ENCODE results near the gene LPAR5. TPM values are rescaled to one million over a fixed set of nuclear protein-coding genes. Genes with fewer than 3 reads are reported as not detected.

The LPAR5 gene
- total RNA-seq, 1 experiment from 2014 or later: 0.20 TPM

GRCh38 chr12:6605421-6606330 lies 30.1 kb downstream of the LPAR5 start:
- Mint-ChIP-seq H3K9me3 (ENCODE audit: unreplicated experiment) (no peaks in the 10 kb centered on the region), H3K4me1 (ENCODE audit: low read depth, unreplicated experiment) (peaks cover 21% of the 10 kb centered on the region), H3K27me3 (ENCODE audit: insufficient read depth, unreplicated experiment) (no peaks in the 10 kb centered on the region), H3K4me3 (ENCODE audit: unreplicated experiment) (no peak overlapping the region), H3K27ac (ENCODE audit: unreplicated experiment) (peak overlapping the region; percentile 50), H3K36me3 (ENCODE audit: insufficient read depth, unreplicated experiment) (peaks cover 51% of the 10 kb centered on the region)
- TSS peak; percentile 42 for BruUV-seq (replicated peaks)
- H3K4me1 ChIP-seq: peaks cover 30% of the 10 kb centered on the region
- H3K4me3 ChIP-seq (ENCODE audit: low read depth, low read length): peak overlapping the region; percentile 86
- POLR2A ChIA-PET: interaction anchor here (0.7 to 1.4 kb wide), 4 partner anchors 72 to 247 kb away, joined by 3 to 24 read pairs (median 3); partner anchors contain the start of genes GAPDH, MRPL51 and USP5
- H3K27me3 ChIP-seq (replicated peaks; ENCODE audit: control insufficient read depth, insufficient read depth, low read length): no peaks in the 10 kb centered on the region
- H3K9me3 ChIP-seq: no peaks in the 10 kb centered on the region
- peak in 1 of 2 experiments; percentile 25 for DNase-seq
- intact Hi-C loops (cut with micrococcal nuclease; ENCODE audit: unreplicated experiment): loop anchor here (5.0 kb wide), 1 partner anchor 38 kb away; the partner anchor contains the start of gene NOP2
- TF ChIP-seq, protein P1, sequence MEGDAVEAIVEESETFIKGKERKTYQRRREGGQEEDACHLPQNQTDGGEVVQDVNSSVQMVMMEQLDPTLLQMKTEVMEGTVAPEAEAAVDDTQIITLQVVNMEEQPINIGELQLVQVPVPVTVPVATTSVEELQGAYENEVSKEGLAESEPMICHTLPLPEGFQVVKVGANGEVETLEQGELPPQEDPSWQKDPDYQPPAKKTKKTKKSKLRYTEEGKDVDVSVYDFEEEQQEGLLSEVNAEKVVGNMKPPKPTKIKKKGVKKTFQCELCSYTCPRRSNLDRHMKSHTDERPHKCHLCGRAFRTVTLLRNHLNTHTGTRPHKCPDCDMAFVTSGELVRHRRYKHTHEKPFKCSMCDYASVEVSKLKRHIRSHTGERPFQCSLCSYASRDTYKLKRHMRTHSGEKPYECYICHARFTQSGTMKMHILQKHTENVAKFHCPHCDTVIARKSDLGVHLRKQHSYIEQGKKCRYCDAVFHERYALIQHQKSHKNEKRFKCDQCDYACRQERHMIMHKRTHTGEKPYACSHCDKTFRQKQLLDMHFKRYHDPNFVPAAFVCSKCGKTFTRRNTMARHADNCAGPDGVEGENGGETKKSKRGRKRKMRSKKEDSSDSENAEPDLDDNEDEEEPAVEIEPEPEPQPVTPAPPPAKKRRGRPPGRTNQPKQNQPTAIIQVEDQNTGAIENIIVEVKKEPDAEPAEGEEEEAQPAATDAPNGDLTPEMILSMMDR (IDR thresholded peaks at IDR 0.05; ENCODE audit: insufficient read depth in 1 of 2, low read depth in 1 of 2, low read length in 1 of 2, severe bottlenecking in 1 of 2, unreplicated experiment in 1 of 2): no peak
- peaks cover 10% of the 10 kb centered on the region; the same call in 1 of the 2 replicates for H3K36me3 ChIP-seq (ENCODE audit: control insufficient read depth, insufficient read depth, low read length)
- CTCF ChIA-PET: interaction anchor here (1.1 kb wide), 1 partner anchor 38 kb away, joined by 3 read pairs; the partner anchor contains the start of gene NOP2

DNA sequence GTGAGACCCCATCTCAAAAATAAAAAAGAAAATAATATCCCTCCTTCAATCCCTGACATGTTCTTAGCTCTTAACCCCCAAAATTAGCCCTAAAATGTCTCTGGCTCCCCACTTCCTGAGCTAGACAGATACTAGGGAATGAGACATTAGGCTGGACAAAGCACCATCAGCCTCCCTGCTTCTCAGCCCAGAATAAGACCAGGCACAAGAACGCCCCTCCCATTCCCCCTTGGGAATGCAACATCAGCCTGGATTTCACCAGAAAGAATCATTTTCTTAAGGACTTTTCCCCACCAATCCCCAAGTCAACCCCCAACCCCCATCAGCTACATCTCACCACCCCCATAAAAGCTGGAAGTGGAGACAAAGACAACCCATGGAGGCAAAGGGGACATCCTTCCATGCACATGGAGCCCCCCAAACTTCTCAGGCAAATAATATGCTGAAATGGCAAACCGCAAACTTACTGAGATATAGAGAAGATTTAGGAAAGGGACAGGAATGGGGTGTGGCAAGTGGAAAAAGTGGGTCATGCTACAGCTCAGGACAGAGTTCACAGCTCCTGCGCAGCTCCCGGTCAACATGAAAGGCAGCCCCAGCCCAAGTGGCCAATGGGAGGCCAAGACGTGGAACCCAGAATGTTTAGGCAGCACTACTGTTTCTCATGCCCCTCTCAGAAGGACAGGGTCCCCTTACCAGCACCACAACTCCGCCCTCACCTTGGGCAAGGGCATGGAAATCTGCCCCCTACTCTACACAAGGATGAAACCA lies 31.3 kb downstream of the LPAR5 start:
- H3K4me1 Mint-ChIP-seq (ENCODE audit: low read depth, unreplicated experiment): peaks cover 21% of the 10 kb centered on the region
- Histone ChIP-seq H3K9me3 (no peaks in the 10 kb centered on the region), H3K36me3 (ENCODE audit: control insufficient read depth, insufficient read depth, low read length) (peaks cover 14% of the 10 kb centered on the region), H3K4me1 (peaks cover 30% of the 10 kb centered on the region), H3K27me3 (replicated peaks; ENCODE audit: control insufficient read depth, insufficient read depth, low read length) (no peaks in the 10 kb centered on the region), H3K4me3 (ENCODE audit: low read depth, low read length) (0 out of 2 replicates have a peak overlapping the region, but pooled peaks have one; percentile 0)
- H3K27me3 Mint-ChIP-seq (ENCODE audit: insufficient read depth, unreplicated experiment): no peaks in the 10 kb centered on the region
- POLR2A ChIA-PET: interaction anchor here (0.6 kb wide), 1 partner anchor 1321 kb away, joined by 3 read pairs; no protein-coding TSS in a partner anchor
- no peak overlapping the region for H3K4me3 Mint-ChIP-seq (ENCODE audit: unreplicated experiment)
- peaks cover 63% of the 10 kb centered on the region for H3K36me3 Mint-ChIP-seq (ENCODE audit: insufficient read depth, unreplicated experiment)
- DNase-seq: no peak
- peak overlapping the region; percentile 50 for H3K27ac Mint-ChIP-seq (ENCODE audit: unreplicated experiment)
- TF ChIP-seq, protein P1 (IDR thresholded peaks at IDR 0.05; ENCODE audit: insufficient read depth in 1 of 2, low read depth in 1 of 2, low read length in 1 of 2, severe bottlenecking in 1 of 2, unreplicated experiment in 1 of 2): no peak
- no TSS peak for BruUV-seq (replicated peaks)
- intact Hi-C loops (cut with micrococcal nuclease; ENCODE audit: unreplicated experiment): loop anchor here (5.0 kb wide), 1 partner anchor 37 kb away; the partner anchor contains the start of gene NOP2
- H3K9me3 Mint-ChIP-seq (ENCODE audit: unreplicated experiment): no peaks in the 10 kb centered on the region
- CTCF ChIA-PET: interaction anchor here (0.5 to 1.1 kb wide), 2 partner anchors 34 to 85 kb away, joined by 3 to 5 read pairs; partner anchors contain the start of gene ZNF384

GRCh38 chr12:6603095-6603567 lies 32.6 kb downstream of the LPAR5 start:
- CTCF ChIA-PET: interaction anchor here (0.5 kb wide), 1 partner anchor 218 kb away, joined by 3 read pairs; no protein-coding TSS in a partner anchor
- intact Hi-C loops (cut with micrococcal nuclease; ENCODE audit: unreplicated experiment): no loop called here

More at GRCh38 chr12:6603095-6603567, 32.6 kb downstream of the LPAR5 start:
- no peaks in the 10 kb centered on the region for H3K27me3 Mint-ChIP-seq (ENCODE audit: insufficient read depth, unreplicated experiment)
- Histone ChIP-seq H3K9me3 (no peaks in the 10 kb centered on the region), H3K4me3 (ENCODE audit: low read depth, low read length) (no peak overlapping the region), H3K27me3 (replicated peaks; ENCODE audit: control insufficient read depth, insufficient read depth, low read length) (no peaks in the 10 kb centered on the region), H3K4me1 (peaks cover 24% of the 10 kb centered on the region), H3K36me3 (ENCODE audit: control insufficient read depth, insufficient read depth, low read length) (peaks cover 14% of the 10 kb centered on the region)
- peaks cover 76% of the 10 kb centered on the region for H3K36me3 Mint-ChIP-seq (ENCODE audit: insufficient read depth, unreplicated experiment)
- DNase-seq: no peak
- TF ChIP-seq, protein P1 (IDR thresholded peaks at IDR 0.05; ENCODE audit: insufficient read depth in 1 of 2, low read depth in 1 of 2, low read length in 1 of 2, severe bottlenecking in 1 of 2, unreplicated experiment in 1 of 2): no peak
- no peak overlapping the region for H3K27ac Mint-ChIP-seq (ENCODE audit: unreplicated experiment)
- no TSS peak for BruUV-seq (replicated peaks)
- no peak overlapping the region for H3K4me3 Mint-ChIP-seq (ENCODE audit: unreplicated experiment)
- POLR2A ChIA-PET: no interaction called here
- H3K4me1 Mint-ChIP-seq (ENCODE audit: low read depth, unreplicated experiment): peaks cover 21% of the 10 kb centered on the region
- H3K9me3 Mint-ChIP-seq (ENCODE audit: unreplicated experiment): no peaks in the 10 kb centered on the region

Measured in Caco-2 (cell line).